Hematopoietic multipotent progenitor cell treated with erythropoietin and hydrocortisone succinate and interleukin-3 and kit ligand, for 8 days (in vitro differentiated cells): Measurements from ENCODE around the gene GPR137.
"Not testable (repeated sequence)": the region's sequence is repeated elsewhere in the genome, so short reads cannot be mapped to it uniquely, and the experiment has no call there.

ENCODE experiments used
- DNase-seq: peaks from one replicate; pipeline ENCODE4 v3.0.0-alpha.2; 2015

The GPR137 gene

DNA sequence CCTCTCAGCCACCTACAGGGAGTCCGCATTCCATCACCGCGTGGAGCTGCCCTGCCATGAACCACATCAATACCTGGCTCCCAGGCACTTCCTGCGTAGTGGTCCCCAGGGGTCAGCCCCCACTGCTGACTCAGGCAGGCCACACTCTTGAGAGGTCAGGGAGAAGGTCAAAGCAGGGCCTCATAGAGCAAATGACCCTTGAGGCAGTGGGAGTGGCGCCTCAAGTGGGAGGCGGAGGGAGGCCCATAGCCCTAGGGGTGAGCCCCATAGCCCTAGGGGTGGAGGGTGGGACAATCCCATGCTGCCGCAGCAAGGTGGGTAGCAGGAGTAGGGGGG is 37.2 kb downstream of the GPR137 start:
- no peak for DNase-seq

DNA sequence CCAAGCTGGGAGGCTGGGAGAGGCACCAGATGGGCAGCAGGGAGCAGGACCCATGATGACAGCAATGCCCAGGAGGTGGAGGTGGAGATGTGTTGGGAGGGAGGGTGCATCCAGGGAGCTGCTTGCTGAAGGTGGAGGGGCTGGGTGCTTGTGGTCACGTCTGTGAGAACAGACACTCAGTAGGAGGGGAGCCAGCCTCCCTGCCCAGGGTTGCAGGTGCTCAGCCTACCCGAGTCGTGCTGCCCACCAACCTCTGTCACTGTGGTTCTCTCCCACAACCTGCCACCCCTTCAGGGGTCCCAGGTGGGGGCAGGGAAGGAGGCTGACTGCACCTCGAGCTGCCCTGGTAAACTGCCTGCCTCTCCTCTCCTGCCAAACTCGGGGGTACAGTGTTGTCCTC is 37.7 kb downstream of the GPR137 start:
- no peak for DNase-seq

DNA sequence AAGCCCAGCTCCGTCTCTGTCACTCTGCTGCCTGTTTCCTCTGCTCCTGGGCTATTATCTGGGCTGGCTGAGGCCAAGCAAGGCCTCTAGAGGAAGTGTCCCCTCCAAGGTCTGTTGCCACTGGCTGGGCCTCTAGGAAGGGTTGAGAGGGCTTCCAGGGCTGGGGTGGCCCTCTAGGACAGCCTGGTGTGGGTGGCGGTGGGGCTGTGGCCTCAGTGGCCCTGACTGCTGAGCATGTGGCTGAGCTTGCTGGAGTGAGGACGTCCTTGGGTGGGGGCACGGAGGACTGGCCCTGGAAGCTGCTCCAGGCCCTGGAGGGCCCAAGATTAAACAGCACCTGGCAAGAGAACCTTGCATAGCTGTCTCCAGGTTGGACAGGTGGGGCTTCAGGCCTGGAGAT is 38.3 kb downstream of the GPR137 start:
- not testable (repeated sequence) for DNase-seq

DNA sequence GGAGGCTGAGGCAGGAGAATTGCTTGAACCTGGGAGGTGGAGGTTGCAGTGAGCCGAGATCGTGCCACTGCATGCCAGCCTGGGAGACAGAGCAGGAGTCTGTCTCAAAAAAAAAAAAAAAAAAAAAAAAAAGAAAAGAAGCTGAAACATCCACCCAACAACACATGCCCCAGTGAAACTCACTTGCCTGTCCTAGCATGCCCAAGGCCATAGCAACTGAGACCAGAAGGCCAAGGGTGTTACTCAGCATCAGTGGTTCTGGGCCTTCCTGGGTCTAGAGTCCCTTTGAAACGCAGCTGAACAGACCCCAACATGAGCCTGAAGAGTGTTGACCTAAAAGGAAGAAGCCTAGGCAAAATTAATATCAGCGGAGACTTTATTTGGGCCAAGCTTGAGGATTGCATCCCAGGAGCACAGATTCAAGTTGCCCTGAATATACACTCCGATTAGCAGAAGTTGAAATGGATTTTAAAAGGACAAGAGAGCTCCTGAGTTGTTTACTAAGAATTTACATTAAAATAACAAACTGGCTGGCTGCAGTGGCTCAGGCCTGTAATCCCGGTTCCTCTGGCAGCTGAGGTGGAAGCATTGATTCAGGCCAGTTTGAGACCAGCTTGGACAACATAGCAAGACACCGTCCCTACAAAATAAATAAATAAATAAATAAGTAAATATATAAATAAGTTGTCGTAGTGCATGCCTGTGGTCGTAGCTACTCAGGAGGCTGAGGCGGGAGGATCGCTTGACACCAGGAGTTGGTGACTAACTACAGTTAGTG is 39.2 kb downstream of the GPR137 start:
- DNase-seq, result no peak

- no peak for DNase-seq
Measured at GRCh38 chr11:64327375-64327774, 41.7 kb downstream of the GPR137 start.

DNA sequence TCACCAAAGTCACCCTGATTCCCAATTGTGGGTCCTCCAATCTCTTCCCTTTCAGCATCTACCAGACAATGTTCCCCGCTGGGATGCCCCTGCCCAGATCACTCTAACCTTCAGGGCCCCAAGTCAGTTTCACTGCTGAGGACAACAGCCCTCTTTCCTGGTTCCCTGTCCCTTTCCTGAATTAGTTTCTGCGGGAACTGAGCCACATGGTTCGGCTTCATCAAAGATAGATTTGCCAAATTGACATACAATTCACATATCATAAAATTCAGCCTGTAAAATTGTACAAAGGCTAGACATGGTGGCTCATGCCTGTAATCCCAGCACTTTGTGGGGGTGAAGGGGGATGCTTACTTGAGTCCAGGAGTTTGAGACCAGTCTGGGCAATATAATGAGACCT is 42.3 kb downstream of the GPR137 start:
- no peak for DNase-seq

DNA sequence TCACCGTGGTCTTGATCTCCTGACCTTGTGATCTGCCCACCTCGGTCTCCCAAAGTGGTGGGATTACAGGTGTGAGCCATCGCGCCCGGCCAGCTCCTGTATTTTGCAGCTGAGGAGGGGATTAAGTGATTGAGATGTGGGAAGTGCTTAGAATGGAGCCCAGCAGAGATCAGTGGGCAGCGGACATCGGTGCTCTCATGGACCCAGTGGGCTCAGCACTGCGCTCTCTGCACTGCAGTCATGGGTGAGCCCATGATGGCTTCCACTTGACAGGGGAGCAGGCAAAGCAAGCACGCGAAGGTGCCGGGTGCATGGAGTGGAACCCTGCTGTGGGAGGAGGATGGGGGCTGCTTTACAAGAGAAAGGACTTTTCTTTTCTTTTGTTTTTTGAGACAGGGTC is 45.2 kb downstream of the GPR137 start:
- DNase-seq, result no peak

GRCh38 chr11:64331569-64332371 is 46.1 kb downstream of the GPR137 start:
- peak; percentile 95 for DNase-seq

GRCh38 chr11:64333556-64333955 is 47.9 kb downstream of the GPR137 start:
- DNase-seq, result peak; percentile 34

- DNase-seq, result peak; percentile 99
Measured at GRCh38 chr11:64334764-64335735, 49.4 kb downstream of the GPR137 start.

GRCh38 chr11:64337538-64338249 is 52.0 kb downstream of the GPR137 start:
- no peak for DNase-seq

DNA sequence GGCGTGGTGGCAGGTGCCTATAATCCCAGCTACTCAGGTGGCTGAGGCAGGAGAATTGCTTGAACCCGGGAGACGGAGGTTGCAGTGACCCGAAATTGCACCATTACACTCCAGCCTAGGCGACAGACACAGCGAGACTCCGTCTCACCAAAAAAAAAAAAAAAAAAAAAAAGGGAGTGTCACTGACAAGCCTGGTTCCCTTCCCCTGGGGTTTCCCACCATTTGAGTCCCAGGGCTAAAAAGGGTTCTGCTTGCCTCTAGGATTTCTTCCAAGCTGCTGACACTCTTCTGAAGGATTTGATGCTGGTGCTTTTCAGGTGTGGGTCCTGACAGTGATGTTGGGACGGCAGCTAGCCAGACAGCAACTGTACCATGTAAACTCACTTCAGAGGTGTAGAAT is 53.1 kb downstream of the GPR137 start:
- DNase-seq, result no peak
